HG03342 (cell line): Measurements from ENCODE around the gene WNT7B.

ENCODE experiments used
- ATAC-seq: cut with Tn5 transposase; IDR thresholded peaks from one replicate; pipeline ENCODE4 v1.9.1; 2021; ENCODE audit warnings: mild to moderate bottlenecking, moderate library complexity; ENCODE audit not compliant: unreplicated experiment

The WNT7B gene

DNA sequence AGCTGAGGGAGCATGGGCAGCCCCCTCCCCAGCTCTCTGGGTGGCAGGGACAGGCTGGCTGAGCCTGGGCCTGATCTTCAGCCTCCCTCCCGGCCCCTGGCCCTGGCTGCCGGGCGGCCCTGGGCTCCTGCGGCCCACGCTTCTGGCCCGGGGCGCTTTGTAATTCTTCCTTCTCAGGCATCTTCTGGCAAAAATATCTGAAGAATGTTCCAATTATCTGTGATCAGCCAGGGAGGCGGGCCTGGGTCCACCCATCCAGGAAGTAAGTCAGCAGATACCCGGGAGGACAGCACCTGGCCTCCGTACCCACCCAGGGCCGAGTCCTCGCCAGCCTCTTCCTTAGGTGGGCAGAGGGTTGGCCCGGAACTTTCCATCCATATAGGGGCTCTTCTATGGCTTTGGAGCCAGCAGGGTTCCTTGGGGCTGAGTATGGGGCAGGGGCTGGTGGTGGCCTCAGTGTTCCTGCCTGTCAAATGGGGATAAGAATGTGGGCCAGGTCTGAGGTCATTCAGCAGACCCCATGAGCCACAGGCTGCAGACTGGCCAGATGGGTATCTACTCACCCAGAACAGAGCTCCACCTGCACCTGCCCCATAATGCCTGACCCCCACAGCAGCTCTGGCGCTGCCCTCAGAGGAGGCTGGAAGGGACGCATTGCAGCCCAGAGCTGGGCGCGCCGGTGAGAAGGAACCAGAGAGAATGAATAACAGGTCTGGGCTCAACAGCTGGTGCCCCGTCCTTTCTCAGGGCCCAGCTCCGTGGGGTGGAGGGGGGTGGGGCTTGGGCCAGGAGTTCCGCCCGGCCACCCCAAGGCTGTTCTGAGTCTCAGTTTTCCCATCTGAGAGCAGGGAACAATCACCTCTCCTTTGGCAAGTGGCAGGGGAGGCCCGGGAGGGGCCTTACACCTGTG is 16.2 kb downstream of the WNT7B start:
- no peak for ATAC-seq

DNA sequence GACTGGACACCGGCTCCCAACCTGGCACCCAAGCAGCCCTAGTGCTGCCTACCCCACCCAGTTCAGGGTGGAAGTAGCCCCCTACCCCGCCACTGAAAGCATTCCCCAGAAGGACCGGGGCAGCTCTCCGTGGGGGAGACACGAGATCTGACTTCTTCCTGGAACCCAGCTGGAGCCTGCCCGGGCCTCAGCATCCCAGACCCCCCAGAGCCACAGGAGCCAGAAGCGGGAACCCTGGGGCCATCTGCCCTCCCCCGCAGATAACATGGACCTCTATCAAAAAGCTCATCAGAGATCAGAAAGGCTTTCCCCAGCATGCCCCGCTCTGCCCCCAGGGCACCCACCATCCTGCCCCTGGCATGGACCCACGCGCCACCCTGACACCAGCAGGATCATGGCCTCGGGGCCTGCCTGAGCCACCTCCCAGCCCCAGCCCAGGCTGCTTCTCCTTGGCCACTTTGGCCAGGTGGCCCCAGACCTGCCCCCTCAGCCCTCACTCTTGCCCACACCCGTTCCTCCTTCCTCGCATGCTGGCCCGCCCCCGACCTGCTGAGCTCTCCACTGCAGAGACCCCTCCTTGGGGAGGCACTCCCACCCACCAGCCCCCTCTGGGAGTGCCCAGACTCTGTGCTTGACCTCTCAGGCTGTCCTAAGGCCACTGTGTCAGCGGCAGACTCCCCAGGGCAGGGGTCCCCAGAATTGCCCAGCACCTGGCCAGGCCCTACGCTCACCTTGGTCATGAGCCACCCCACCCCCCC is 17.1 kb downstream of the WNT7B start:
- no peak for ATAC-seq

DNA sequence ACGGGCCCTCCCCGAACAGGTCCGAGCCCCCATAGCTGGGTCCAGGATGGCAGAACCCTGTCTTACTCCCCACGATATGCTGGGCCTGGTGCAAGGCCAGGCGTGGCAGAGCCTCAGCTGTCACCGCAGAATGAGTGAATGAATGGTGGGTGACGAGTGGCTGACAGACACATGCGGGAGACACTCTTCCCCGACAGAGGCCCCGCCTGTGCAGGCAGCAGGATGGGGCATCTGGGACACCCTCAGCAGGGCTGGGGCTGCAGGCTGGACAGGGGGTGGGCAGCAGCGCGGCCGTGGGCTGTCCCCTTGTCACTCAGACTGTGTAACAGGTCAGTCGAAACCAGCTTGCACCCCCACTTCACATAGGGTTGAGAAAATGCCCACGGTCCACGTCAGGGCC is 18.0 kb downstream of the WNT7B start:
- no peak for ATAC-seq

GRCh38 chr22:45957826-45958225 is 19.1 kb downstream of the WNT7B start:
- no peak for ATAC-seq

DNA sequence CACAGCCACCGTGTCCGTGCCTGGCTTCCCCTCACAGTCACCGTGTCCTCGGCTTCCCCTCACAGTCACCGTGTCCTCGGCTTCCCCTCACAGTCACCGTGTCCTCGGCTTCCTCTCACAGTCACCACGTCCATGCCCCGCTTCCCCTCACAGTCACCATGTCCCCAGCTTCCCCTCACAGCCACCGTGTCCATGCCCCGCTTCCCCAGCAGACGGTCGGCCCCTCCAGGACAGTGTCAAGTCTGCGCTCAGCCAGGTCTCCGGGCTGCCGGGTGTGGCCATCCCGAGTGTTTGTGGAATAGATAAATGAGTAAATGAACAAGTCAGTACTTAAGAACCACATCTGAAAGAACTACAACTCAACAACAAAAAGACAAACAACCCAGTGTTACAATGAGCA is 23.8 kb downstream of the WNT7B start:
- ATAC-seq = no peak

- no peak for ATAC-seq
Observed at GRCh38 chr22:45952553-45952952, 24.4 kb downstream of the WNT7B start.

DNA sequence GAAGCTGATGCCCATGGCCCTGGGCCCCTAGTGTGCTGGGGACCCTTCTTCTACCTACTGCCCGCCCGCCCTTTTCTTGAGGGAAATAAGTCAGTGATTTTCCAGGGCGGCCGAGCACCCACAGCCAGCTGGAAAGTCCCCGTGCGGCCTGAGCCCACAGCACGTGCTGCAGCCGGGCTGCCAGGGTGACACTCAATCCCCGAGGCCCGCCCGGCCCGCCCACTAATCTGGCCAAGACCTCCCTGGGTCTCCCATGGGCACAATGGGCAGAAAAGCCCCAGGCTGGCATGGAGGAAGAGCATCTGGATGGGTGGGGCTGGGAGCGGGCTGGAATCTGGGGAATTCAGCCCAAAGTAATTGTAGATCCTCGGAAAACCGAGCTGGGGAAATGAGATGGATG is 24.8 kb downstream of the WNT7B start:
- no peak for ATAC-seq

- no peak for ATAC-seq
Observed at GRCh38 chr22:45949891-45950290, 27.1 kb downstream of the WNT7B start.

GRCh38 chr22:45949258-45949870 is 27.6 kb downstream of the WNT7B start:
- ATAC-seq = no peak

GRCh38 chr22:45948081-45948648 is 28.8 kb downstream of the WNT7B start:
- no peak for ATAC-seq

DNA sequence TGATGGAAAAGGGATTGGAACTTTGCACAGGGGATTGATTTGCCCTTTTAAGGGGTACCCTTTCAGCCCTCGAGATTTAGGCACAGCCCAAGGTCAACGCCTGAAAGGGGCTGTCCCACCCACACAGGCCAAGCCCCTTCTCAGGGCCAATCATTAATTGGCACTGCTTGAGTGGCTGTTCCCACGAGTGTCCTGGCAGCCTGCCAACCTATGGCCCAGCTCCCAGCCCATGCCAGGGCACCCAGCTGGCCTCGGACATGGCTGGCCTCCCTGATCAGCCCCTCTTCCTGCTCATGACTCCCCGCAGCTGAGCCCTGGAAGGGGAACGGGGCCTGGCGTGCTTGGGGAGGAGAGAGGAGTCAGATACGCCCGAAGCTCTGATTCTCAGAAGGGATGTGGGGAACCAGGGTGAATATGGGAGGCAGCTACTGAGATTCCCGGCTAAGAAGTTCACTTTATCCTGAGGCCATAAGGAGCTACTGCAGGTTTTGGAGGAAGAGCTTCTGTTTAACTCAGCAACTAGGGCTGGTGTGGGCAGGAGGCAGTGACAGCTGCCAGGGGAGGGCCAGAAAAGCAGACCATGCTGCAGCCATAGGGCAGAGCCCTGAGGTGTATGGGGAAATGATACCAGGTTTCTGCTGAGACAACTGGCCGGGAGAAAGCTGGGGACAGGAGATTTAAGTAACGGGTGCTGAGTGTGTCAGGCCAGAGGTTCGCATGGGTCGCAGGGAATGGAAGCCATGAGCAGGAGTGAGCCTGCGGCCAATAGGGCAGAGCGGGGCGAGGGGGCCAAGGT is 30.0 kb downstream of the WNT7B start:
- no peak for ATAC-seq

- ATAC-seq = no peak
Observed at GRCh38 chr22:45945621-45946106, 31.3 kb downstream of the WNT7B start.

GRCh38 chr22:45942787-45943493 is 34.0 kb downstream of the WNT7B start:
- no peak for ATAC-seq

DNA sequence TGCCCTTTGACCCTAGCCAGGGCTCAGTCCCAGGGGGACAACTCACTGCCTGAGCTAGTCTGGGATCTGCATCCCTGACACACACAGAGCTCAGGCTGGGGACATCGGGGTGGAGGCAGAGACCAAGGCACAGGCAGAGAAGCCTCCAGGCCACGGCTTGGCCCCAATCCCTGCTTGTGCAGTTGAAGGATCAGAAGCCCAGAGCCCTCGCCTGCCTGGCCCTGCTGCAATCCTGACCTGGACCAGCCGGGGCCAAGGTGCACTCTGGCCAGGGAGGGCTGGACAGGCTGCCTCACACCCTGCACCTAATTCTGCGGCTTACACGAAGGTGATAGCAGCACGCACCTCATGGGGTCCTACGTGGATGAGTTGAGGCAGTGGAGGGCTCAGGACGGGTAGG is 34.6 kb downstream of the WNT7B start:
- ATAC-seq = no peak

- ATAC-seq = no peak
Observed at GRCh38 chr22:45938913-45939312, 38.0 kb downstream of the WNT7B start.

- ATAC-seq = no peak
Observed at GRCh38 chr22:45937960-45938359, 39.0 kb downstream of the WNT7B start.

DNA sequence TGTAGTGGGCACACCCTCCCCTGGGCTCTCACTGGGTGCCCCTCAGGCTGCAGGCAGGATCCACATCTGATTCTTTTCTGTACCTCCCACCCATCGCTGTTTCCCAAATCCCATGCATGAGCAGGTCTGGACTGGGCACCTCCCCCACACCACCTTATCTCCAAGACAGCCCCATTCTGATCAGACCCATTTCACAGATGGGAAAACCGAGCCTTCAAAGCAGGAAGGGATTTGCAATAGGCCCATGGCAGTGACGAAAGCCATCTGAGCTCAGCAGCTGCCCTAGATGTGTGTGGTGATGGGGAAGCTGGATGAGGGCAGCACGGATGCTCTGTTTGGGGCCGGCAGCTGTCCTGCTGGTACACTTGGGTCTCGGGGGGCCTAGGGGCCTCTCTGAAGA is 41.4 kb downstream of the WNT7B start:
- no peak for ATAC-seq

- no peak for ATAC-seq
Observed at GRCh38 chr22:45934659-45935341, 42.2 kb downstream of the WNT7B start.

DNA sequence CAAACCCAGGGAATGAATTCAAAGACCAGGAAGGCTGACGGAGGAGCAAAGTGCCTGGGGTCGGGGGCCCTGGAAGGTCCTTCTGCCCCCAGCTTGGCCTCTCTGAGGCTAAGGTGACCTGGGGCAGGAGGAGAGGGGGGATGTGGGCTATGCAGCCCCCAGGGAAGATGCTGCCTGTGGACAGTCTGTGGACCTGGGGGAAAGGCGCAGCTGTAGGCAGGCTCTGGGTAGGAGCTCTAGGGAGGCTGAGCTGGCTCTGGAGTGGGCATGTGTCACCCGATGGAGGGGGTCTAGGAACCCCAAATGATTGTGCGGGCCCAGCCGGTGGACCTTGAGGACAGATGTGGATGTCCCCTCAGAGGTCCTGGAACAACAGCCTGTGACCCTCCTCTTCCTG is 42.8 kb downstream of the WNT7B start:
- no peak for ATAC-seq
